ENCODE results near the gene PLXNA1.

PLXNA1 gene

DNA sequence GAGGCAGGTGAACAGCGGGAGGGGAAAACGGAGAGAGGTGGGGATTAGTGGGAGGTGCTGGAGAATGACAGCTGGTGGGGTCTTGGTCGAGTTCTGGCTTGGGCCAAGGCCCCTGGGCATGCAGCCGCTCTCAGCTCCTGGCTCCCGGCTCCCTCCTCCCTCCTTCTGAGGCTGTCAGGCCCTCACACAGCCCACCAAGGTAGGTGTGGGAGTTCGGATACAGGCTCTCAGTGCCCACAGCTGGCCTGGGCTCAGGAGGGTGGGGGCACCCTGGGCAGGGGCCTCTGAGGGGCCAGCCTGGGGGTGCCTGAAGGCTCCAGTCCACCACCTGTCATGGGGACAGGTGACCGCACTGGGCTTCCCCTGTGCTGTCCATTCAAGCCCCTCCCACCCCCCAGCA, 39.9 kb downstream of the PLXNA1 start:
- DNase-seq = no peak

DNA sequence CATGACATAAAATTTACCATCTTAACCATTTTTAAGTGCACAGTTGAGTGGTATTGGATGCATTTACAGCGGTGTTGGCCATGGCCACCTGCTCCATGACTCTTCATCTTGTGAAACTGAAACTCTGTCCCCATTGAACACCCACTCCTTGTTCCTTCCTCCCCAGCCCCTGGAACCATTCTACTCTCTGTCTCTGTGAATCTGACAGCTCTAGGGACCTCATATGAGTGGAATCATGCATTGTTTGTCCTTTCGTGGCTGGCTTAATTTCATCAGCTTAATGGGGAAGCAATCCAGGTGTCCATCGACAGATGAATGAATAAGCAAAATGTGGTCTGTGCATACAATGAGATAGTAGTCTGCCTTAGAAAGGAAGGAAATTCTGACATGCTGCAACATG, 42.5 kb downstream of the PLXNA1 start:
- no peak for DNase-seq

DNA sequence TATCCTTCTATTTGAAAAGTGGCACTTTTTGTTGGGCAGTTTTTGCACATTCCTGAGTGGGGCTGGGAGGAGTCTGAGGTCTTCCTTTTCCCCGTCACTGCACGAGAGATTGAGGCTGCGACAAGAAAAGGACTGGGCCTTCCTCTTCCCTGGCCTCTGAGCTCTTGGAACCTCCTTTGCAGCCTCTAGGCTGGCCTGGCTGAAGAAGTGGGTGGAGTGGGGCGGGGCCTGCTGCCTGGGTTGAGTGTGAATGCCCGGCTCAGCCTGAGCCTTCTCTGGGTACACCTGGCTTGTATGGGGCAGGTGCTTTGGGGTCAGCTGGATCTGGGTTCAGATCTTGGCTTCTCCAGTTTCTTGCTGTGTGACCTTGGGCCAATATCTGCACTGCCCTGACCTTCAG, 43.1 kb downstream of the PLXNA1 start:
- DNase-seq = no peak

DNA sequence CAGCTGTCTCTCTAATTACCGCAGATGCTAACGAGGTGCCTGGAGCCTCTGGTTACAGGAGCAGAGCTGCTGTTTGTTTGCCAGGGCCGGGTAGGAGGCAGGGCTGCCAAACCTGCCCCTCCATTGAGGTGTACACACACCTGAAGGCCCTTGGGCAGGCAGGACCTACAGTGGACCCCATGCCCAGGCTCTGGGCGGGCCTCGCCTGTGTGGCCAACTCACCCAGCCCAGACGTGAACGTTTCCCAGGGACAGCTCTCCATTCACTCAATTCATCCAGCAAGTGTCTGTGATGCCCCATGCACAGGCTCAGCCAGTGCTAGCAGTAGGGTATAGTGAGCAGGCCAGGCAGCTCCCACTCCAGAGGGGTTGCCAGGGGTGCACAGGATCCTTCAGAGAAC, 43.7 kb downstream of the PLXNA1 start:
- DNase-seq = no peak

DNA sequence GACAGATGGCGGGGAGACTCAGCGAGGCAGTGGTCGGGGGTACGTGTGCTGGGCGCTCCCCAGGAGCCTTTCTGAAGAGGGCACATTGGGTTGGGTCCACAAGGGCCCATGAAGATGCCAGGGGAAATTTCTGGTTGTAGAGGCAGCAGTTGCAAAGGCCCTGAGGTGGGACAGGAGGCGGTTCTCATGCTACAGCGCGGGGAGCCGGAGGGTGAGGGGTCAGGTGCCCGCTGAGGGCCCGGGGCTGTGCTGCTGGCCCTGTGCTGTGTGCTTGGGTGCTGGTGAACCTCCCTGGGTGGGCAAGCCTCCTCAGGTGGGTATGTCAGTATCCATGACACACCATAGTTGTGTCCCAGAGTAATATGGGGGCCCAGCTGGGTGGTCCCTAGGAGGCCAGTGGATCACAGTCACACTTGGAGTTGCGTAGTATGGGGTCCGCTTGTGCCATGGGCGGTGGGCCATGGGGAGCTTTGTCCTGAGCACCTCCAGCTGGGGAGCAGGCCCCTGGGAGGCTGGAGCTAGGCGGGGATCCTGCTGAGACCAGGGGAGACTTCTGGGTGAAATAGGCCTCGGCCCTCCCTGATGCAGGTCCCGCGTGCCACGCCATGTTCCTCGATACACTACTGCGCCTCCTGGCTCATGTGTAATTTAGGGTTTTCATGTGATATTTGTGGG, 44.3 kb downstream of the PLXNA1 start:
- DNase-seq = no peak

DNA sequence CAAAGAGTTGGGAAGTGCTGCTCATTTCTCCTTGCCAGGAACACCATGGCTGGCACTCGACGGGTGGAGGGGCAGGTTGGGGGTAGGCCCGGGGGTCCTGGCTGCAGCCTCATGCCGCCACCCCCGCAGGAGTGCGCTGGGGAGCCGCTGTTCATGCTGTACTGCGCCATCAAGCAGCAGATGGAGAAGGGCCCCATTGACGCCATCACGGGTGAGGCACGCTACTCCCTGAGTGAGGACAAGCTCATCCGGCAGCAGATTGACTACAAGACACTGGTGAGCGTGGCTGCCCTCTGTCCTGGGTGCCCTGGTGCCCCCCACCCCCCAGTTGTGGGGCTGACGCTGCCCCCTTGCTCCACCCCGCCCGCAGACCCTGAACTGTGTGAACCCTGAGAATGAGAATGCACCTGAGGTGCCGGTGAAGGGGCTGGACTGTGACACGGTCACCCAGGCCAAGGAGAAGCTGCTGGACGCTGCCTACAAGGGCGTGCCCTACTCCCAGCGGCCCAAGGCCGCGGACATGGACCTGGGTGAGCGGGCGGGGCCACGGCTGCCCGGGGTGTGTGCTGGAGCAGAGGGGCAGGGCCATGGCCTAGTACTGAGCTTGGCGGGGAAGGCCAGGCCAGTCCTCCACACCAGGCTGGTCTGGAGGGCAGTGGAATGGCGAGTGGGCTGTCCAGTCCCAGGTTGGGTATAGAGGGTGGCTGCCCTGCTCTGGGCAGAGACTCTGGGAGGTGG, 45.1 kb downstream of the PLXNA1 start:
- no peak for DNase-seq

DNA sequence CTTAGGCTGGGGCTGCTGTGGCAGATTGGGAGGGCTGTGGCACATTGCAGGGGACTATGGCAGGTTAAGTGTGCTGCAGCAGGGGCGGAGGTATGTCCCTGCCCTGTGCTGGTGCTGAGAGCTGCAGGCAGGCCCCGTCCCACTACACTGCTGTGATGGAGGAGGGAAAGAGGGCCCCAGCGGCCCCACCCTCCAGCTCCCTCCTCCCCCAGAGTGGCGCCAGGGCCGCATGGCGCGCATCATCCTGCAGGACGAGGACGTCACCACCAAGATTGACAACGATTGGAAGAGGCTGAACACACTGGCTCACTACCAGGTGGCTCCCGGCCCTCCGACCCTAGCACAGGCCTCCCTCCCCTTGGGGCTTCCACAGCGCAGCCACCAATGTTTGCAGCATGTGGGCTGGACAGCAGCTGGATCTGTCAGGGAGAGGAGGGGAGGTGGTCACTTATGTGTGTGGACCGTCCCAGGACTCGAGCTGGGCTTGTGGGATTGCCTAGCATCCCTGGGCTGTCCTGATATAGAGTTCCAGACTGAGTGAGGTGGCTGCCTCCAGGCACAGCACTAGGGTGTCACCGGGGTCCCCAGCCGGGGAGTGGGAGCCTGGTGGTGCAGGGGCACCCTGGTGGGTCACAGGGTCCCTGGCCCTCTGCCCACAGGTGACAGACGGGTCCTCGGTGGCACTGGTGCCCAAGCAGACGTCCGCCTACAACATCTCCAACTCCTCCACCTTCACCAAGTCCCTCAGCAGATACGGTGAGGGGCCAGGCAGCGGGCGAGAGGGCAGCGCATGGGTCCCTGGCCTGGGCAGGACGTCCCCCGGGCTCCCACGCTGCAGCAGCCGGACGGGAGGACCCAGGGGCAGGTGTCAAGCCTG, 46.1 kb downstream of the PLXNA1 start:
- DNase-seq = no peak

DNA sequence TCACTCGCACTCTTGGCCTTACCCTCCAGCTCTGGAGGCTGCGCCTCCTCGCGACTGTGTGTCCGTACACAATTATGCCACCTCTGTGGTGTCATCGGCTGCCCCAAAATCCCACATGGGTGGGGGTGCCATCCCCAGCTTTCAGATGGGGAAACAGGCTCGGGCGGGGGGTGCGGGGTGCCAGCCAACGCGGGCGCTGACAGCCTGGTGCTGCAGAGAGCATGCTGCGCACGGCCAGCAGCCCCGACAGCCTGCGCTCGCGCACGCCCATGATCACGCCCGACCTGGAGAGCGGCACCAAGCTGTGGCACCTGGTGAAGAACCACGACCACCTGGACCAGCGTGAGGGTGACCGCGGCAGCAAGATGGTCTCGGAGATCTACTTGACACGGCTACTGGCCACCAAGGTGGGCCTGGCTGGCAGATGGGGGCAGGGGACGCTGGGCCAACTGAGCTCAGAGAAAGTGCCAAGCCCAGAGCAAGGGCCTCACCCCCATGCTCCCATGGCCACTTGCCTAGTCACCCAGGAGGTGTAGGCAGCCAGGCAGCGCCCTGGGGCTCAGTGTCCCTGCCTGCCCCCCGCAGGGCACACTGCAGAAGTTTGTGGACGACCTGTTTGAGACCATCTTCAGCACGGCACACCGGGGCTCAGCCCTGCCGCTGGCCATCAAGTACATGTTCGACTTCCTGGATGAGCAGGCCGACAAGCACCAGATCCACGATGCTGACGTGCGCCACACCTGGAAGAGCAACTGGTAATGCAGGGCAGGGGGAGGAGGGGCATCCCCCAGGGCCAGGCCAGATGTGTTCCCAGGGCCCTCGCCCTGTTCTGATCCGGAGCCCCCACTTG, 47.0 kb downstream of the PLXNA1 start:
- DNase-seq = no peak

DNA sequence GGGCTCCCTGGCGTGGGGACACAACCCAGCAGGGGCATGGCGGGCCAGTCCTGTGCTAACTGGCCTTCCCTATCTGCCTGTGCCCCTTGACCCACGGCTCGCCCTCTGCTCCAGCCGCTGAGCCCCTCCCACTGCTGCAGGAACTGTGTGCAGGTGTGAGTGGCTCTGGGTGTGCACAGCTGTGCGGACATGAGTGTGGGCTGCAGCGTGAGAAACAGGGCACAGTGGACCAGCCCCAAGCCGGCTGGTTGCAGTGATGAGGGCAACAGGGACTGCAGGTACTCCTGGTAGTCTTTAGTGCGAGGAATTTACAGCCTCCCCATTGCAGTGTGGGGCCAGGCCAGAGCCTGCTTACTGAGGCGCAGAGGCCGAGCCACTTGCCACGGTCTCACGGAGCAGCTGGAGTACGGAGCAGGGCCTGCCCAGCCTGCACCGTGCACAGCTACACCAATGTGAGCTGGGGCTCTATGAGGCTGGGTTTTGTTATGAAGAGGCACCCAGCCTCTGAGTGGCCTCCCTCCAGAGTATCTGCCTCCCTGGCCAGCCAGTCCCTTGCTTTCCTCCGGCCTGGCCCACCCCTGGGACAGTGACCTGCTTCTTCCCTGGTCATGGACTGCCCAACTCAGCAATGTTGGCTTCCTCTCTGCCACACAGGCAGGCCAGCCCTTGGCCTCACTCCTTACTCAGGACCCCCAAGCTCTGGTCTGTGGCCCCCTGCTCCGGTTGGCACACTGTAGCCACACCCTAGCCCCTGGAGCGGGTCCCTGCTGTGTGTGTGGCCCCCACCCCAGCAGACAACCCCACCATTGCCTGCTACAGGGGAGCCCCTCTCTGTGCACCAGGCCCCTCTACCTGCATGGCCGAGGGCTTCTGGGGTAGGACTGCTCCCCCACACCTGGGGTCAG, 47.8 kb downstream of the PLXNA1 start:
- no peak for DNase-seq

DNA sequence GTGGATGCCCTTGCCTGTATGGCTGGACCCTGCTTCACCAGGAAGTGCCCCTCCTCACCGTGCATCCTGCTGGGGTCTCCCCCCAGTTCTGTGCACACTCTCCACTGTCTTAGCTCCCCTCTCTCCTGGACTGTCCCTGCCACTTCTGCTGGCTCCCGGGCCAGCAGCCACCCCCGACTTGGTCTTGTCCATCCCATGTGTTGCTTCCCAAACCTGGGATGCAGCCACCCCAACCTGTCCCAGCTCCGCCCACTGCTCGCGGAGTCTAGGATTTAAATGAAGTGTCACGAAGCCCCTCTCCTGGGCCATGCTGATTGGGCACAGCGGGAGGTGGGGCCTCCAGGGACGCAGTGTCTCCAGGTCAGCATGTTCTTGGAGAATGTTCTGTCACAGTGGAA, 48.5 kb downstream of the PLXNA1 start:
- DNase-seq = no peak

DNA sequence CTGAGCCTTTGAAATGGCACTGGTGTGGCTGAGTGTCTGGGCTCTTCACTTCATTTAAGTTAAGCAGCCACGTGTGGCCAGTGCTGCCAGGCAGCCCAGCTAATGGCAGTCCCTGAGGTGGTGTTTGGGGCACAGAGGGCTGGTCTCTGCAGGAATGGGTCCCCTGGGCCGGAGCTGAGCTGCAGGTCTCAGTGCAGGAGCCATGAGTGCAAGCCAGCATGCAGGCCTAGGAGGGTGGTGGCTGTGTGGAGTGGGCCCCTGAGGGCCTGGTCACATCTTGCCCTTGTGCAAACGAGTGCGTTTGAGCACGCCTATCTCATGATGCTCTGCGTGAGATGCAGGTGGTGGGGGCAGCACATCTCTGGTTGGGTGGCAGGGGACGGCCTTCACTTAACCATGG, 48.9 kb downstream of the PLXNA1 start:
- DNase-seq = no peak

DNA sequence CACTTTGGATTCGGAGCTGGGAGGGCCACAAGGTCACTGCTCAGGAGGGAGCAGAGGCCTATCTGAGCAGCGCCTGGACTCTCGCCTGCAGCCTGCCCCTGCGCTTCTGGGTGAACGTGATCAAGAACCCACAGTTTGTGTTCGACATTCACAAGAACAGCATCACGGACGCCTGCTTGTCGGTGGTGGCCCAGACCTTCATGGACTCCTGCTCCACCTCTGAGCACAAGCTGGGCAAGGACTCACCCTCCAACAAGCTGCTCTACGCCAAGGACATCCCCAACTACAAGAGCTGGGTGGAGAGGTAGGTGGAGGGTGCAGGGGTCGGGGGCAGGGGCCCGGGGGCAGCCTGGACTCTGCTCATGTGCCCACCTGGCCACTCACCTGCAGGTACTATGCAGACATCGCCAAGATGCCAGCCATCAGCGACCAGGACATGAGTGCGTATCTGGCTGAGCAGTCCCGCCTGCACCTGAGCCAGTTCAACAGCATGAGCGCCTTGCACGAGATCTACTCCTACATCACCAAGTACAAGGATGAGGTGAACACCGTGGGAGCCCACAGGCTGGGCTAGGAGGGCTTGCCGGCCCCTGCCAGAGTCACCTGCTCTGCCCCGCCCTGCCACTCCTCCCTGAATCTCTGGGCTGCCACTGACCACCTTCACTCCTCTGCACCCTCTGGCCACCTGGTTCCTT, 49.5 kb downstream of the PLXNA1 start:
- no peak for DNase-seq
